Cardiac septum (tissue), 1 donor: ENCODE measurements around the gene DAPK1. TPM values are rescaled to one million over a fixed set of nuclear protein-coding genes. Genes with fewer than 3 reads are reported as not detected.

ENCODE experiments used
- DNase-seq: peaks from one replicate; pipeline ENCODE4 v3.0.0-alpha.2; 2020; ENCODE audit warnings: low spot score
- intact Hi-C: fragments of 100-400 bp; cut with DNase I; formaldehyde crosslinking; loops from one replicate; pipeline ENCODE4 v1.14.0; 2022
- total RNA-seq: library from RNA; stranded (reverse); fragmentation: NEBNext Ultra II Directional; extraction: Animal tissue kit (Norgen Biotek cat#: 25700); gene quantifications from one replicate; pipeline ENCODE4 v1.2.1, GENCODE V29; 2021
- donor health status: DM: no; HTN: no; CAD: no.

DAPK1 gene
- total RNA-seq, 1 donor from 2014 or later, result 2.9 TPM

DNA sequence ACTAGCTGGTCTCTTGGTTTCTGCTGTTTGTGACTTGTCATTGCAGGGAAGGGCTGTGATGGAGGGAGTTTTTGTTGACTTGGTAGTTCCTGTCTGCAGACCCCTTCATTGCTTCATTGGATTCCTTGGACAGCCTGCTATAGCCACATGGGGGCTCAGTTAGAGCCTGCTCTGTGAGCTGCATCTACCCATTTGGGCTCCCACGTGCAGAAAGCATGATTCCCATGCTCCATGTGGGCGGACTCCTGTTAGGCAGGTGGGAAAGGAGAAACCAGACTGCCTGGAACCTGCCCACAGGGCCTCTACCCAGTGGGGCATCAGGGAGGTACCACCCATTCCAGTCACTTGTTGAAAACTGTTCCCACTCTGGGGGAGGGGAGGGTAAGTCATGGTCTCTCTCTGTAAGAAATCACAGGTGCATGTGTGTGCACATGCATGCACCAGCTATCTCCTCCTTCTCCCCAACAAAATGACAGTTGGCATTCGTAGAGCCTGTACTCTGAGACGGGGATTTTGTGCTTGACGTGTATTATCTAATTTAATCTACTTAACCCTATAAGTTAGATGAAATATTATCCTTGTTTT is 61.0 kb downstream of the DAPK1 start:
- intact Hi-C loops, result no loop called here
- no peak for DNase-seq

DNA sequence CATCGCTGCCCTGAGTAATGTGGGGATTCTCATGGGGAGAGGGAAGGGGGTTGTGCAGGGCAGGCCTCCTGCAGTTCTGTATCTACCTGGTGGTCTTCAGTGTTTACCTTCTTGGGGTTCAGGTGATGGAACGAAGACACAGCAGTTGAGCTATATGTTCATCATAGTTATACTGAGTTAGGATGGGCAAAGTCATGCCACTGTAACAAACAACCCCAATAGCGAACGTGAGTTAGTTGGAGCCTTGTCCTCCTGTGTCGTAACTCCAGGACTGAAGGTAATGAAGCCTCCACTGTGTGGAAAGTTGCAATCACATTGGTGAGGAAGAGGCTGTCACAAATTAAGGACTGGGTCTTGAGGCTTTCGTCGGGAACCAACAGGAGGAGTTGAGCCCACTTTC is 64.4 kb downstream of the DAPK1 start:
- intact Hi-C loops, result no loop called here
- DNase-seq, result no peak

DNA sequence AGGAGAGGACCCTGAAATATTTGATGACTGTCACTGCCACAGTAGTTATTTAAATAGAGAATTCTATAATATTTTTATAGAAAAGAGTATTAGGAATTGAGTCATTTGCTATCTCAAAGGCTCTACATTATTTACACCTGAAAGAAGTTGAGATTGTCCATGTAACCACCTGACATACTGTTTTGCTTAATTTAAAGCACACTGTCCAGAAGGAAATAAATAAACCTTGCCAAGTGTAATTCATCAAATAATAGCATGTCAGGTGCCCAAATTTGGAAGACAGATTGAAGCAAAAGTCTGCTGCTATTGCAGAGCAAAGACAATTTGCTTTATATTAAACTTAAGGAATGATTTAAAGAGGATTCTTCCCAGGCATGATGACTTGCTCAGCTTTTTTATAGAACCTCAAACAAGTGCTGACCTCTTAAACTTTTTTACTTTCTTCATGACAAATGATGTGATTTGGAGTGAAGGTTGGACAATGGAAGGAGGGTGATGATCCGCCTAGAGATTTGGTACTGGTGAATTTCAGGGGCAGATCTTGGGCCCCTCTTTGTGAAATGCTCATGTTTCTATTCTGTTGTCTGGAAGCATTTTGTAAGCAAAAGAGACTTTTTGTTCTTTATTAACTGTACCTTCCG is 65.0 kb downstream of the DAPK1 start:
- intact Hi-C loops, result no loop called here
- DNase-seq, result no peak

DNA sequence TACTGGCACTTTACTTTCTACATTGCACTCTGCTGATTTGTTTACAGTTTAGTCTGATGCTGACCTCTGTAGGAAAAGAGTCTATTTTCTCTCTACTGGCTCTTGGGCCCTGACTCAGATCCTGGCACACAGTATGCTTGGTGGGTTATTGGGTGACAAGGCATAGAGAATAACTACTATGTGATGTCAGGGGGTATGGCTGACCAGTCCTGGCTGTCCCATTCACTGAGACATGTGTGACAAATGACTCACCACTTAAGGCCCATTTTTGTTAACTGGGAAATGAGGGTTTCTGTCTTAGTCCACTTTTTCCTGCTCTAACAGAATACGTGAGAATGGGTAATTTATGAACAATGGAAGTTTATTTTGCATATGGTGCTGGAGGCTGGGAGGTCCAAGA is 66.4 kb downstream of the DAPK1 start:
- intact Hi-C loops, result no loop called here
- DNase-seq, result no peak

DNA sequence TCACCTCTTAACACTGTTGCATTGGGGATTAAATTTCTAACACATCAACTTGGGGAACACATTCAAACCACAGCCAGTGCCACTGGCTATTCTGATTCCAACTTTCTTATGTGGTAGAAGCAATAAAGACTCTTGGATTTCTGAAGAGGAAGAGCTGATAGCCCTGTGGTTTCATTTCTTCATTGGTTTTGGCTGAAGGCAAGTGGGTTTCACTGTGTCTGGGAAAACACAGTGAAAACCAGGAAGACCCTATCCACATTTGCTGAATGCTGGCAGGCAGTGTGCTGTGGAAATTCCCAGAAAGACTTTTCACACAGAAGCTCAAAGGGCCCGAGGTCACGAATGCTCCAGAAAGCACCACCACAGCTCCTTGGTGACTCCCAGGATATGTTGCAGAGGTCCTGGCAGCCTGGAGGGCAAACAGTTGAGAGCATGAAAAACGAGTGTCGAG is 67.1 kb downstream of the DAPK1 start:
- no peak for DNase-seq
- intact Hi-C loops, result no loop called here

DNA sequence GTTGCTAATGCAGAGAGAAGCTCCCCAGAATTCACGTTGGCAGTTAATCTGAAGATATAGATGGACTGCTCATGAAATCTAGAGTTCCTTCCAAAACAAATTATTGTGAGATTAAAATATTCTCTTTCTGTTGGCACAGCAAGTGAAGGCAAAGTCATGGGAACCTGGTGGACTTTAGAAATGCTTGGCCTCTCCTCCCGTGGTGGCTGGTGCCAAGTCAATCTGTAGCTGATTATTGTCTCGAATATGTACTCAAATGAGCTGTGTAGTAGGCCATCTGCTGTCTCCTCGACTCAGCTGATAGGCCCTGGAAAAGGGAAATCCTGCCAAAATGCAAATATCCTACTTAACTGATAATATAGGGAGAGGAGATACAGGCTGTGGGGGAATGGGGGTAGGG is 69.3 kb downstream of the DAPK1 start:
- intact Hi-C loops, result no loop called here
- DNase-seq, result no peak

DNA sequence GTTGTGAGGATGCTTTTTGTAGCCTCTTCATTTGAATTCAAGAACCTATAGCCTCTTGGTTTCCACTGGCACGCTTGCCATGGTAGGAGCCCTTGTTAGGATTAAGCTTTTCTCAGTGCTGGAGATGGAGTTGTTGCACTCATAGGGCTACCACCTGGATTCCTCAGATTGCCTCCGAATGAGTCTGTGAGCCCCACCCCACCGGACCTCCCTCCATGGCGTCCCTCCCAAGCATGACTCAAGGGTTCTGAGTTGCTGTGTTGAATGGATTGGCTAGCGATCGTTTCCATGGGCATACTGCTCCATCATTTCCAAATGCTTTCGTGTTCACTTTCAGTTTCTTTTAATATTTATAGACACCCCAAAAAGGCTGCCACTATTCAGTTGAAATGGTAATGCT is 69.9 kb downstream of the DAPK1 start:
- no peak for DNase-seq
- intact Hi-C loops, result no loop called here

DNA sequence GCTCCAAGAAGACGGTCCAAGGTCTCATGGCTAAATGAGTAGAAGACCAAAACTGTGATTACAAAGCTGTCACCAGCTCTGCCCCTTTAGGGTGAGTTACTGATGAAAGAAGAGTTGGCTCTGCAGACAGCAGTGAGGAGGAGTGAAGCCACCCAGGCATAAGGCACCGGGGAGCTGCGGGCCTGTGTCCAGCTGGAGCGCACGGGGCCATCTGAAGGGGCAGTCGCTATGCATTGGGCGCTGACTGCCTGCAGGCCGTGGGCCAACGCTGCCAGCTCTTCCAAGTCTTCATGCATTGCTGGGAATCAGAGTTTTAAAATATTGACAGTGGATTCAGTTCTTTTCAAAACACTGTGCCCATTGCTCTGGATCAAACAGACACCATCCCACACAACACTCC is 70.3 kb downstream of the DAPK1 start:
- intact Hi-C loops, result no loop called here
- DNase-seq, result no peak

DNA sequence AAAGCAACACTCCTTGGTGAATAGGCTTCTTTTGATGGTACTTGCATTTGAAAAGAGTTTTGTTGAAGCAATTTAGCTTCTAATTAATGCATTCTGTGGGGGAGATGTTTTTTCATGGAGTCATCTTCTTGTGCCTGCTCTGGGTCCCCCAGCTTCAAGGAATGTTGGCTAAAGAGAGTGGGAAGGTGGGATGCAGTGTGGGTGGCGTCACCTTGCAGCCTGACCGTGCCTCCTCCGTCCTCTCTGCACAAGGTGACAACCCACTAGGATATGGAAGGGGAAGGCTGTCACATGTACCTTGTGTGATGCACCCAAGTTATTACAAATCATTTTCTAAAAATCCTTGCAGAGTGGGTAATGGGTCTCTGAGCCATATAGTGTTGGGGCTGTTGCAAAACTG is 70.7 kb downstream of the DAPK1 start:
- no peak for DNase-seq
- intact Hi-C loops, result no loop called here

DNA sequence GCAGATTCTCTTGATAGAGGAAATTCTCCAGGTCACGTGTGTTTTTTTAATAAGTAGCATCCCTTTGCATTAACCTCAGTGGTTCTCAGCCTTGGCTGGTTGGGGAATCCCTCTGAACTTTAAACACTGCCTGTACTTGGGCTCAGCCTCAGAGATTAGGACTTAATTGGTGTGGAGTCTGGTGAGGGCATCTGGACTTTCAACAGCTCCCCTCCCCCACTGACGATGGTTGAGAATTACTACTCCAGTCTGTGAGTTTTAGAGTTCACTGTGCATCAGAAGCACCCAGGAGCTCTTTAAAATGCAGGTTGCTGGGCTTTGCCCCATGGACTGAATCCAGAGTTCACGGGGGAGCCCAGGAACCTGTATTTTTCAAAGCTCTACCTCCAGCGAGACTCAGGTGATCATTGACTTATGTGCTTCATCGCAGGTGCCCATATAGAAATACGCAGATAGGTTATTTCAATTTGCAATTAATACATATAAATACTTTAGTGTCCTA is 71.4 kb downstream of the DAPK1 start:
- intact Hi-C loops, result no loop called here
- DNase-seq, result no peak

DNA sequence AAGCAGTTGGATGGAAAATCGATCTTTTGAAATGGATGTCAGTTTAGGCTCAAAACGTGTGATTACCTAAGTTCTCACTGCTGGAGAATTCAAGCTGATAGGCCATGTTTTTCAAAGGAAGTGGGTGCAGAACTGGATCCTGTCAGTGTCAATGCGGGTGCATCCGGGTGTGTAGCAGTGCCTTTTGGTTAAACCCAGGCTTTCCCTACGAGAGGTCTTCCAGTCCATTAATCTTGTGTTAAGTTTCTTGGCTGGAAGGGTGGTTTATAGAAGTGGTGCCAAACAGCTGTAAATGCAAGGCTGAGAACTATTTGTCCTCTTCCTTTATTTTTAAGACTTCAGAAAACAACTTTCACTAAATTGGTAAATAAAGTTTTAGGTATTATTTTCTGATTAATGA is 71.9 kb downstream of the DAPK1 start:
- intact Hi-C loops, result no loop called here
- DNase-seq, result no peak

DNA sequence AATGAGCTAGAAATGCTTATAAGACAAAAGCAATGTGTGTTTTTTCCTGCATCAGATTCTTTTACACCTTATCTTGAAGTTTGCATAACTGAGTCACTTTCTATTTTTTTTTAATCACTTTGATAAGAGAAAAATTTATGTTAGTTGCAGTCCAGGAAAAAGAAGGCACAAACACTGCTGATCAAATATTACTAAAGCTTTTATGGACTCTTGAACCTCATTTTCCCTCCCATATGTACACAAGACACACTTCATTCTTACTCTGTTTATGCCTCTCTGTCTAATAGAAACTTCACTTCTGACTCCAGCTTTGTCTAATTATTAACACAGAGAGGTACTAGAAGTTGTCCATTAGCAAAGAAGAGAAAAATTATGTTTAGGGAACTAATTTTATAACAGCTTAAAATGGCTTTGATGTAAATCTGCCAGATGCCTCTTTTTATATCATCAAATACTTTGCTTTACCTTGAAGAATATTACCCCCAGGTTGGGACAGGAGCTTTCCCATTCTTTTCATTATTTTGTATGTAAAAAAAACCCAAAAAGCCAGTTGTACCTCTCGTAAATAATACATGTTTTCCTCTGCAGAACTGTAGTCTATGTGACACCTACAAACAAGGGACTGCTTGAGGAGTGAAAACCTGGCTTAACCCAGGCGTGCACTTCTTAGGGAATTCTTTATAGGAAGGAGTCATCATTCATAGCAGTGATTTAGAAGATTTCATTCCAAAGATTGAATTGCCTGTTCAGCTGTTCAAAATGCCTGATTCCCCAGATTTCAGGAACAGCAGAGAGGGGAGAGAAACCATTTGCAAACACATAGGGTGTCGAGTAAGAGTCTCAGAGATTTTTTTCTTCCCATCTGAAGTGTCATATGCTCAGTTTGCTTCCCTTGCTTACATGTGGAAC is 72.6 kb downstream of the DAPK1 start:
- intact Hi-C loops, result no loop called here
- no peak for DNase-seq

DNA sequence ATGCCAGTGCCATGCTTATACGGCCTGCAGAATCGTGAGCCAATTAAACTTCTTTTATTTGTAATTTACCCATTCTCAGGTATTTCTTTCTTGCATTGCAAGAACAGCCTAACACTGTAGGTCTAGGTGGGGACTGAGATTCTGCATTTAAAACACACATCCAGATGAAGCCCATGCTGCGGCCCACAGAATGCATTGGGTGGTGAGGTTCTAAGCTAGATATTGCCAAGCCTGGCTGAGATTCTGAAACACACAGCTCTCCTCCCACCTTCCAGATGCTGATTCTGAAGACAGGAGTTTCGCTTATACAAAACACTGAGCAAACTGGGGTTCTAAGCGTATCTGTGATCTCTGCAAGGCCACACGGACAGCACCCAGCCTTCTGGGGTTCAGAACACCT is 75.1 kb downstream of the DAPK1 start:
- DNase-seq, result no peak
- intact Hi-C loops, result no loop called here

DNA sequence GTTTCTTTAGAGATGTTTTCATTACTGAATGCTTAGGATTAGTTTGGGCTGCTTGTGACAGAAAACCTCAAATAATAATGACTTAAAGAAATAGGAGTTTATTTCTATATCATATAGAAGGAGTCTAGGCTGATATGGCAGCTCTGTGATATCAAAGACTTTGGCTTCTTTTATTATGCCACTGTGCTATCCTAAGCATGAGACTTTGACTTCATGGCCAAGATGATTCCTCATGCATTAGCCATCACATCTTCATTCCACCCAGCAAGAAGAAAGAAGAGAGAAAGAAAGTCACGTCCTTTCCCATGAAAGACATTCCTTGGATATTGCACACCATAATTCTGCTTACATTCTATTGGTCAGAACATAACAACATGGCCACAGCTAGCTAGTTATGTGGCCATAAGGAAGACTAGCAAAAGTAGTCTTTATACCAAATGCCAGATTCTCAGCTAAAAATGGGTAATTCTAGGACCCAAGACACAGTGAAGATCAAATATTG is 76.2 kb downstream of the DAPK1 start:
- no peak for DNase-seq
- intact Hi-C loops, result no loop called here

DNA sequence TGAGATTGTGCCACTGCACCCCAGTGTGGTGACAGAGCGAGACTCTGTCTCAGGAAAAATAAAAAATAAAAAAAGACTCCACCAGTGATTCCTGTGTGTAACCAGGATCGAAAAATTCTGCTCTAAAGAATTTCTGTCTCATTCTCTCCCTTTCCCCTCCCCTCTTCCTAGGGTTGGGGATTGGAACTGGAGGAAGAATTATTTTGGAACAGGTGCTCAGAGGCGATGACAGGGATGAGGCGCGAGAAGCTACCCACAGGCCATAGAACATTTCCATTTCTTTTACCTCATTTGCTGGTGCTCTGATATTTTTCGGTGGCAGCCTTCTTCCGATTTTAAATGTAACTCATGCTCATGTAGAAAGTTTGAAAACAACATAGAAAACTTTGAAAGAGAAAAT is 80.1 kb downstream of the DAPK1 start:
- intact Hi-C loops, result no loop called here
- DNase-seq, result no peak

DNA sequence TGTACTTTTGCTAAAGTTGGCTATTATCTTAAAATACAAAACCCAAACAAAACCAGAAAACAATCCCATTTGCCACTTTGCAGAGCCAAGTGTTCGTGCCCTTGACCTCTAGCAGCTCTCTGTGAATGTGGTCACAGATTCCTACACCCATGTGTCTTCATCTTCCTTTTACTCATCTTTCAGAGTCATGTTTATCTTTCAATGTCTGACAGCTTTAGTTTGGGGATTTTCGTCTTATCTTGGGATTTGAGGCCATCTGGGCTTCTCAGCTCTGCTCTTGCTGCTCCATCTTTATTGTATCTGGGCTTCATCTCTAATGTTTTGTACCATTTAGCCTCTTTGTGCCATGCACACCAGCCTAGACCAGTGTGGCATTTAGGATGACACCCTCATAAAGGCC is 81.0 kb downstream of the DAPK1 start:
- intact Hi-C loops, result no loop called here
- DNase-seq, result no peak

DNA sequence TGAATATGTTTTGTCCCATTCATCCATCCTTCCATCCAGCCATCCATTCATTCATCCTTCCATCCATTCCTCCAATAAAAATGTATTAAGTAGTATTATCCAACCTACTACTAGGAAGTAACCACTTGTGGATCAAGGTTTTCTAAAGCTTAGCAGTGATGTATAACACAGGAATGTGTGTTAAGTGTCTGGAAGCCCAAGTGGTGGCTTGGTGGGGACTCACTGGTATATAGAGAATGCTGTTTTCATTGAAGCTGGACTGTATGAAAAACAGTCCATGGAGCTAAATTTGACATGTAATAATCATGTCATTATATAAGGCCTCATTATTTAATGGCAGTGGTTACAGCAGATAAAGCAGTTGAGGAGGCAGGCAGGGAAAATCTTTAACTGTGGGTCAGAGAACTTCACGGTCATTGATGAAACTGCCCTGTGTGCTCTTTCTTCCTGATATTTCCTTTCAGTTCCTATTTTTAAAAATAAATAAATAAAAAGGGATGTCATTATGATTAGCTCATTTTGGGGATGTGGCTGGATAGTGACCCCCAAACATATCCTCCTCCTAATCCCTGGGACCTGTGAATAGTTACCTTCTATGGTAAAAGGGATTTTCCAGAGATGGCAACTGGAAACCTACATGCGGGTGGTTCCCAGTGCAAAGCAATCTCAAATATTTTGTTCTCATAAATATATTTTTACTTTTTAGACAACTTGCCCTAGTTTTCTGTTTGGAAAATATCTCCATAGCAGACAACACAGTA is 82.3 kb downstream of the DAPK1 start:
- DNase-seq, result no peak
- intact Hi-C loops, result no loop called here

DNA sequence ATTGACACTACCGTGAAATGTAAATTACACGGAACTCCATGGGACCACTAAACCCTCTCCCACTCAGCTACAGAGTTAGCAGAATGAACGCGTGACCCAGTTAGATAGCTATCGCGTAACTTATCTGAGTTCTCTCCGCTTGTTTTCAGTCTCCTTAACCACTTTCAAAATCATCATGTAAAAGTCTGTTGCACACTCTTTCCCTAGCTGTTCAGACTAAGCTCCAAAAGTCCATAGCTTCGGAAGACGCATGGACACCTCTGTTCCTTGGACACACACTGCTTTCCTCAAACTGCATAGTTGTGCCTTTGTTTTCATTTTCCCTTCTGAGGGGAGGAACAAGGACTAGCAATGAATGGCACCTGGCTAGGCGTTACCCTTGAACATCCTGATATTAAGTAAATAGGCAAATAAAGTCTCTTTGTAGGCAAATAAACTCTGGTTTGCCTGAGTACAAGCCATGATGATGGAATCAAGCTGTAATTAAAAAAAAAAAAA is 83.3 kb downstream of the DAPK1 start:
- intact Hi-C loops, result no loop called here
- DNase-seq, result no peak

DNA sequence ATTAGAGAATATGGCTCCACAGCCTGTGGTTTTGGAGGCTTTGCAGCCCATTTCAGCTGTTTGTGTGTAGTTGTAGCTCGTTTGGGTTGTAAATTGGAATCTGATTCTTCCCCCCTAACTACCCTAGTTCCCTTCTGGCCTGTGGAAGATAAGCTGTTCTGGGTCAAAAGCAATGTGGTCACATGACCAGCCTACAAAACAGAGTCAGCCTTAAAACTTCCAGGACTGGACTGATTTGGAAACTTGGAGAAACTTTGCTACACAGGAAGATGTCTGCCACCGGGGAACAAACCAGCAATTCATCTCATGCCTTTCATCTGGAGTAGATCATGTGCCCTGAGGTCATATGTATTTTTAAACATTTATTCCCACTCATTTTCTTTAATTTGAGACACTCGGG is 83.8 kb downstream of the DAPK1 start:
- intact Hi-C loops, result no loop called here
- DNase-seq, result no peak
